ENCODE results near the gene TMEM50B. TPM values are rescaled to one million over a fixed set of nuclear protein-coding genes. Genes with fewer than 3 reads are reported as not detected.
"Not testable (repeated sequence)": the region's sequence is repeated elsewhere in the genome, so short reads cannot be mapped to it uniquely, and the experiment has no call there.

Gene TMEM50B
- polyA plus RNA-seq, 3 donors, result 49.6 to 77.0 (median 52.5) TPM

DNA sequence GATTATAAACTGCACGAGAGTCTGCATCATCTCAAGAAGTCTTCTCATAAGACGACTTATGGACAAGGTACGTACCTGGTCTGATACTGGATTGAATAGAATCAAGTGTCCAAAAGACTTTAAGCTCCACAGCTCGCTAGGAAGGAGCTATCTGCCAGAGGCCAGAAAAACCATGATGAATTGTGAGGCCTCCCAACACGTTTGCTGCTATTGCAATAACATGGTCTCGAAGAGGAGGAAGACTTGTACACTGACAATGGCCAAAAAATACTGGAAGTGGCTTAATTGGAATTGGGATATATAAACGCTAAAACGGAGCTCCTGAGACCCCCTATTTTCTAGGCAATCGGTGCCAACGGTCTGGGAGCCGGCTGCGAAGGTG lies 11.2 kb upstream of the TMEM50B start:
- no peak for DNase-seq (ENCODE audit: extremely low read depth in 1 of 11, low read depth in 9 of 11, low spot score in 4 of 11)

DNA sequence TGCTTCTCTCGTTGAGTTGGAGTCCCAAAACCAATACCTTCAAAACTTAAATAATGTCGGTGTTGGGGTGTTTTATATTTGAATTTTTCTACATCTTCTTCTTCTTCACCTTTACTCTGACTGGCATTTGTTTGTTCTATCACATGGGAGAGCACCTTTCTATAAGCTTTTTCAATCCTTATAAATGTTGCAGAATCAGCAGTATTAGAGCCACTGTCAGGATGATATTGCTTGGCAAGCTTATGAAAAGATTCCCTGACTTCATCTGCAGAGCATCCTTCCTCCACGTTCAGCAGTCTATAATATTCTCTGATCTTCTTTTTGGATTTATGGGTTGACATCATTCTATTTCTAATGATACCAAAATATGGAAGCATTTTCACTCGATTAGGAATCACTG lies 9.2 kb upstream of the TMEM50B start:
- no peak for DNase-seq (ENCODE audit: extremely low read depth in 1 of 11, low read depth in 9 of 11, low spot score in 4 of 11)

DNA sequence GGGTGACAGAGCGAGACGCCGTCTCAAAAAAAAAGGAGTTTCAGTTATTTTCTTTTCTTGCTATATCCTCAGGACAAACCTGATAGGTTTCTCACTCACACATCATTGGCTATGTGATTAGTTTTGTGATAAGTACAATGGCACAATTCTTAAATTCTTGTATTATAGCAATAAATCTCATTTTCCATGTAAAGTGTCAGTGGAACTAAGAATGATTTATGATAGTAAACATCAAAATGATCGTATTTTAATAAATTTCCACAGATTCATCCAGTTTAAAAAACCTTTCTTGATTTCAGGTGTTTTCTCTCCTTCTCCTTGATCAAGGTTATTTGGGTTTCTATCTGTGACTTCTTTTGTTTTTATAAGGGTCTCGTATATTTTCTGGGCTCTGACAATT lies 8.2 kb upstream of the TMEM50B start:
- no peak for DNase-seq (ENCODE audit: extremely low read depth in 1 of 11, low read depth in 9 of 11, low spot score in 4 of 11)

DNA sequence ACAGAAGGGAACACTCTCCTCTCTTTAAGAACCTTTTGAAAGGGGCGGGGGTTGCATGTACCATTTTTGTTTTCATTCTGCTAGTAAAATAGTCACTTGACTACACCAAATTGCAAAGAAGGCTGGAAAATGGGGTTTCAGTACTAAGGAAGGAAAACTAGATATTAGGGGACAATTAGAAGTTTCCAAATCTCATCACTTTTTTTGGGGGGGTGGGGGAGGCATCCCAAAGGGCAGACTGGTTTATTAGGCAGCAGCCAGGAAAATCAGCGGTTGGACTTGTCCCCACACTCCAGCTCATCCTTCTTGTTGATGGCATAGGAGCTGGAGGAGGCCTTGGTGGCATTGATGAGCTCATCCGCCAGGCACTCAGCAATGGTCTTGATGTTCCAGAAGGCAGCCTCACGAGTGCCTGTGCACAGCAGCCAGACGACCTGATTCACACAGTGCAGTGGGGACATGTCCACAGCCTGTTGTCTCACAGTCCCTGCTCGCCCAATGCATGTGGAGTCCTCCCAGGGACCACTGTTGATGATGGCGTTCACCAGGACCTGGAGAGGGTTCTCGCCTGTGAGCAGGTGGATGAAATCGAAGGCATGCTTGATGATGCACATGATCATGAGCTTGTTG lies 1.7 kb upstream of the TMEM50B start:
- DNase-seq (ENCODE audit: extremely low read depth in 1 of 11, low read depth in 9 of 11, low spot score in 4 of 11), result no peak

DNA sequence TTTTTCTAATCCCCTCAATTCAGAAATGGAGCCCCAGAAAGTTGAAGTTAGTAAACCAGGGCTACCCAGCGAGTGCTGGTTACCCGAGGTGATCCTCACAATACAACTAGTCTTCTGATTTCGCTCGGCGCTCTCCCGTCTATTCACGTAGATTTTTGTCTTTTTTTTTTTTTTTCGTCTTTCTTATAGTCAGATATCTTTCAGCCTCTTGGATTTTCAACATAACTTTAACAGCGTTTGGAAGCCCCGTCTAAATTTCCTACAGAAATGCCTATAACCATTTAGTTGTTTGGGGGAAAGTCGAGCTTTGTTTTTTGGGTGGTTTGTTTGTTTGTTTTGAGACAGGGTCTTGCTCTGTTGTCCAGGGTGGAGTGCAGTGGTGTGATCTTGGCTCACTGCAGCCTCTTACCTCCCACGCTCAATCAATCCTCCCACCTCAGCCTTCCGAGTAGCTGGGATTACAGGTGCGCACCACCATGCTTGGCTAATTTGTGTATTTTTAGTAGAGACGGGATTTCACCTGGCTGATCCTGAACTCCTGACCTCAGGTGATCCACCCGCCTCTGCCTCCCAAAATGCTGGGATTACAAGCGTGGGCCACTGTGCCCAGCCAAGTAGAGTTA lies 818 bp upstream of the TMEM50B start:
- no peak for DNase-seq (ENCODE audit: extremely low read depth in 1 of 11, low read depth in 9 of 11, low spot score in 4 of 11)

DNA sequence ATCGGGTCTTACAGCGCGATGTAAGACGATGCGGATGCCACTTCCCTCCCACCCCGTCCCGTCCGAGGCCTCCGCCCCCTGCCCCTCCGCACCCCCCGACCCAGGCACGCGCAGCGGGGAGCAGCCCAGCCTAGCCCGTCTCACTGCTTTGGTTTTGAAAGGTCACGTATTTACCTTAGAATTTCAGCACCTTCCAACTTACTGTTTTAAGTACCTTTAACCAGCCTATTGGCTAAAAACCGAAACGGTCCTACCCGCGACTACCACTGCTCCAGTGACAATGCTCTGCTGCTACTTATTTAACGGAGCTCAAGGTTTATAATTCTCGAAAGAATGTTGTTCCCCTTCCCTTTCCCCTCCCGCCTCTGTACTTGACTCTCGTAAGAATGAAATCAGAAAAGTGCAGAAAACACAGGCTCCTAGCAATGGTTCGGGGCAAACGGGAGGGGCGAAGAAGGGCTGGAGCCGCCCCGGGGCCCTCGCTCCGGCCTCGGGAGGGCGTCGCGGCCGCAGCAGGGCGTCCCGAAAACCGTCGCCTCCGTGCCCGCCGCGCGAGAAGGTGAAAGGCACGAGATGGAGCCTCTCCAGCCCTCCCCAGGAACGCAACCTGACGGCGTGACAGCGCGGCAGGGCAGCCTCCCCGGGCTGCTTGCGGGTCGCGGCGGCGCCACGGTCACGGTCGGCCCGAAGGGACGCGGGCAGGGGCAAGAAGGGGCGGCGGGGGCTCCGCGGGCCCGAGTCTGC lies 667 bp downstream of the TMEM50B start:
- peak in 6 of 11 donors; percentile 16 to 42 (median 24) for DNase-seq (ENCODE audit: extremely low read depth in 1 of 11, low read depth in 9 of 11, low spot score in 4 of 11)

DNA sequence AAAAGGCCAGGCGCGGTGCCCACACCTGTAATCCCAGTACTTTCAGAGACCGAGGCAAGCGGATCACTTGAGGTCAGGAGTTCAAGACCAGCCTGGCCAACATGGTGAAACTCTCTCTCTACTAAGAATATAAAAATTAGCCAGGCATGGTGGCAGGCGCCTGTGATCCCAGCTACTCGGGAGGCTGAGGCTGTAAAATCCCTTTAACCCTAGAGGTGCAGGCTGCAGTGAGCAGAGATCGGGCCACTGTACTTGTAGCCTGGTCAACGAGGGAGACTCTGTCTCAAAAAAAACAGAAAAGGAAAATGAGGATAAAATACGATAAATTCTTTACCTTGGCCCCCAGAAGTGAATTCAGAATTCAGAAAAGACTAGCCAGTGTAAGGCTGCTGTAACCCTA lies 1.6 kb downstream of the TMEM50B start:
- DNase-seq (ENCODE audit: extremely low read depth in 1 of 11, low read depth in 9 of 11, low spot score in 4 of 11), result no peak

DNA sequence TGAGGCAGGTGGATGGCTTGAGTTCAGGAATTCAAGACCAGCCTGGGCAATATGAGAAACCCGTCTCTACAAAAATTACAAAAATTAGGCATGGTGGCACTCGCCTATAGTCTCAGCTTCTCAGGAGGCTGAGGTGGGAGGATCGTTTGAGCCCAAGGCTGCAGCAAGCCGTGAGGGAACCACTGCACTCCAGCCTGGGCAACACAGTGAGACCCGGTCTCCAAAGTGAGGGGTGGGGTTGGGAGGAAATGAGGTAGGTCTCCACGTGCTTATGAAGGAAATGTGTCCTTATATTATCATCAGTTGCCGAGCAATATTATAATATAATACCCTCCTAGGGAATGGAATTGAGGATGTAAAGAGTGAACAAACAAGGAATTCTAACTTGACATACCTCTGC lies 2.7 kb downstream of the TMEM50B start:
- DNase-seq (ENCODE audit: extremely low read depth in 1 of 11, low read depth in 9 of 11, low spot score in 4 of 11), result no peak

DNA sequence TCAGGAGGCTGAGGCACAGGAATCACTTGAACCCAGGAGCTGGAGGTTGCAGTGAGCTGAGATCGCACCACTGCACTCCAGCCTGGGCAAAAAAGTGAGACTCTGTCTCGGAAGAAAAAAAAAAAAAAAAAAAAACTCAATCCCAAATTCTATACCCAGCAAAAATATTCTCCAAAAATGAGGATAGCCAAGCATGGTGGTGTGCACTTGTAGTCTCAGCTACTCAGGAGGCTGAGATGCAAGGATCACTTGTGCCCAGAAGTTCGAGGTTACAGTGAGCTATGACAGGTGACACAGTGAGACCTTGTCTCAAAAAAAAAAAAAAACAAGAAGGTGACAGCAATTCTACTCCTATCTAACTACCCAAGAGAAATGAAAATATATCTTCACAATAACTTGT lies 6.4 kb downstream of the TMEM50B start:
- no peak for DNase-seq (ENCODE audit: extremely low read depth in 1 of 11, low read depth in 9 of 11, low spot score in 4 of 11)

DNA sequence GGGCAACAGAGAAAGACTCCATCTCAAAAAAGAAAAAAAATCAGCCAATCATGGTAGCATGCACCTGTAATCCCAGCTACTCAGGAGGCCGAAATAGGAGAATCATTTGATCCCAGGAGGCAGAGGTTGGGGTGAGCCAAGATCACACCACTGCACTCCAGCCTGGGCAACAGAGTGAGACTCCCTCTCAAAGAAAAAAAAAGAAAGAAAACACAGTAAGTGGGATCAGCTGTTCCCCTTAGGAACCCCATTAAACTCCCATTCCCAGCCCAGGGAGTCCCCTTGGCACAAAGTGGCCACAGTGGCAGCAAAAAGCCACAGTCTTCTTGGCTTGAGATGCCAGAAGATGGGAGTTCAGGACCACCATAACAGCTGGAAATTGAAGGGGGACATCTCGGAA lies 9.1 kb downstream of the TMEM50B start:
- no peak for DNase-seq (ENCODE audit: extremely low read depth in 1 of 11, low read depth in 9 of 11, low spot score in 4 of 11)

DNA sequence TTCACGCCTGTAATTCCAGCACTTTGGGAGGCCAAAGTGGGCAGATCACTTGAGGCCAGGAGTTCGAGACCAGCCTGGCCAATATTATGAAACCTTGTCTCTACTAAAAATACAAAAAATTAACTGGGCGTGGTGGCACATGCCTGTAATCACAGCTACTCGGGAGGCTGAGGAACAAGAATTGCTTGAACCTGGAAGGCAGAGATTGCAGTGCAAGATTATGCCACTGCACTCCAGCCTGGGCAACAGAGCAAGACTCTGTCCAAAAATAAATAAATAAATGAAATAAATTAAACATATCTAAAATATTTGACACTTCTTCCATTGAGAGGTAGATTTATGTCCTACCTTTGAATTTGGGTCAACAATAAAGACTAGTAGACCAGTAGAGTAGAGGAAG lies 10.6 kb downstream of the TMEM50B start:
- DNase-seq (ENCODE audit: extremely low read depth in 1 of 11, low read depth in 9 of 11, low spot score in 4 of 11), result not testable (repeated sequence)

DNA sequence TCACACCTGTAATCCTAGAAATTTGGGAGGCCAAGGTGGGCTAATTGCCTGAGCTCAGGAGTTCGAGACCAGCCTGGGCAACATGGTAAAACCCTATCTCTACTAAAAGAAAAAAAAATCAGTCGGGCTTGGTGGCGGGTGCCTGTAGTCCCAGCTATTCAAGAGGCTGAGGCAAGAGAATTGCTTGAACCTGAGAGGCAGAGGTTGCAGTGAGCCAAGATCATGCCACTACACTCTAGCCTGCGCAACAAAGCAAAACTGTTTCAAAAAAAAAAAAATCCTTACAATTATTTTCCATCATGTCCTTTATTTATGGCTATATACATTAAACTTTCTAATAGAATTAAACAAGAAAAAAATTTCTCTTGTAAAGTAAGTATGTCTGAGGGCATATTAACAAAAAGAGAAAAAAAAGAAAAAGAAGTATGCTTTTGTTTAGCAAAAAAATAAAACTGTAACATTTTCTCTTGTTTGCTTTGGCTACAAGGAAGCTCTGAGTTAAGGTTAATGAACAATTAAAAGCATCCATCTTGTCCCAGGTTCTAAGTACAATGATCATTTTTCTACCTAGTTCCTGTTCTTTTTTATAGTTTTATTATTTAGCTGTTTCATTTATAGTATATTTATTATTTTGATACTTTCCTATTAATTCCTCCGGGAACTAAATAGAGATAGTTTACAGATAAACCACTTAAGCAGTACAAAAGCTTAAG lies 18.1 kb downstream of the TMEM50B start:
- DNase-seq (ENCODE audit: extremely low read depth in 1 of 11, low read depth in 9 of 11, low spot score in 4 of 11), result no peak

DNA sequence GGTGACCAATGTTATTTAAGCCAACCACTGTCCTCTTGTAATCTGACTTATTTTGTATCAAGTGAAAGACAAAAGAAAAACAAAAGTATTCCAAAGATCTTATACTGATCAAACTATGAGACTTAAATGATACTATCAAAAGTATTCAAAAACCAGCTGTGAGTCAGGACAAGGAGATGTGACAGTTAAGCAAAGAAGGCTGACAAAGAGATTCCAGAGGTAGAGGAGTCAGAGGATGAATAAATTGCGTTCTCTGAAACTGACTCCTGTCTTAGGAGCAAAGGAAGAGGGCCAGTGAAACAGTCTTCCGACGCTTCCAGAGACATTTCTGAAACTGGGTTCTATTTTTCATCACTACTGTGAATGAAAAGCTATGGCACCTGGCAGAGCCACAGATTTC lies 20.9 kb downstream of the TMEM50B start:
- DNase-seq (ENCODE audit: extremely low read depth in 1 of 11, low read depth in 9 of 11, low spot score in 4 of 11), result no peak

DNA sequence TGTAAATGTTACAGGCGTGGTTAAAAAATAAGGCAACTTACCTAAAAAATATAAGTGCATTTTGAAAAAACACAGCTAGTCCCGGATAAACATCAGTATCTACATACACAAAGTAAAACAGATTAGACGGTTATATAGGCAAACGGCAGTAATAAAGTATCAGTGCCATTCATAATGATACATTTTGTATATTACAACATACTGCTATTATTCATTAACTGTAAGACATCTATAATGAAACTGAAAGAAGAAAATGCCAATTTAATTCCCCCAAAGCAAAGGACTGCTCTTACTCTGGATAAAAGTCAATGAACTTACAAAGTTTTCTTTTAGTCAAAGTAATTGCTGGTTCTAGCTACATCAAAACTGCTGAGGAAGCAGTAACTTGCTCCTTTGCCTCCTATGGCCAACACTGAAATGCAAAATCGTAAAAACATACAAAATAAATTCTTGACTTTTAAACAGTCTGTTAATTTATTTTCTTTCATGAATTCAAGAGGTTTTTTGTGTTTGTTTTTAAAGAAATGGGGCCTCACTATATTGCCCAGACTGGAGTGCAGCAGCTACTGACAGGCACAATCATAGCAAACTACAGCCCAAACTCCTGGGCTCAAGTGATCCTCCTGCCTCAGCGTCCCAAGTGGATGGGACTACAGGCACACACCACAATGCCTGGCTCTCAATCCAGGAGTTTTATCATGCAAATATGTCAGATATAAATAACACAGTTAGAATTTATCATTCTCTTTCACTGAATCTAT lies 23.9 kb downstream of the TMEM50B start:
- no peak for DNase-seq (ENCODE audit: extremely low read depth in 1 of 11, low read depth in 9 of 11, low spot score in 4 of 11)

DNA sequence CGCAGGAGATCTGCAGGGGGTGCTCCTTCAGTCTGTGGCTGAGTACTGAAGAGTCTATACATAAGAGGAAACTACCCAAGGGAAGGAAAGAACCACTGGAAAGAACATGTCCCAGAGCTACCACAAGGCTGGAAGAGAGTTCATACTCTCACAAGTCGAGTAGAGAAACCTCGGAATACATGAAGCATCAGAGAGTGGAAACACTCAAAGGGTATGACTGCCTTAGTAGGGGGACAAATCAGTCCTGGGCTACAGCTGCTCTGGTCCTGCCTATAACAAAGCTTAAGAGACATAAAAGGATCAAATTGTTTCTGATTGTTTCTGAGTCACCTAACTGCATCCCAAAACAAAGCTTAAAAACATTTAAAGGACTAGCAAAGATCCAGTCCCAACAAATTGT lies 27.4 kb downstream of the TMEM50B start:
- DNase-seq (ENCODE audit: extremely low read depth in 1 of 11, low read depth in 9 of 11, low spot score in 4 of 11), result no peak

DNA sequence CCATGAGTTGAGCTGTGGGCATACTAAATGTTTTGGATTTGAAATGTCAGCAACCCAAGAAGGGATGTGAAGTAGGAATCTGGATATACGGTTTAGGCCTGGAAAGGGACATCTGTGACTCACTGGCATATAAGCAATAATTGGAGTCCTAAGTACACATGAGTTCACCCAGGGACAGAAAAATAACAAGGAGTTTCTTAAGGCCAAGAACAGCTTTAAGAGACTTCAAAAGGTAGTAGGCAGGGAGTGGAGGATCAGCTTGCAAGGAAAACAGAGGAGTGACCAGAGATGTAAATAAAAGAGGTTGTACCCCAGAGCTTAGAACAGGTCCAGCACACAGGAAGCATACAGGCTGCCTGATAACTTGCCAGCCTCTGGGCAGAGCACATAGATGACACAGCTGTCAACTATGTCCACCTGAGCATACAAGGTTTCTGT lies 28.1 kb downstream of the TMEM50B start:
- DNase-seq (ENCODE audit: extremely low read depth in 1 of 11, low read depth in 9 of 11, low spot score in 4 of 11), result peak in 4 of 11 donors; percentile 15 to 51 (median 32)

DNA sequence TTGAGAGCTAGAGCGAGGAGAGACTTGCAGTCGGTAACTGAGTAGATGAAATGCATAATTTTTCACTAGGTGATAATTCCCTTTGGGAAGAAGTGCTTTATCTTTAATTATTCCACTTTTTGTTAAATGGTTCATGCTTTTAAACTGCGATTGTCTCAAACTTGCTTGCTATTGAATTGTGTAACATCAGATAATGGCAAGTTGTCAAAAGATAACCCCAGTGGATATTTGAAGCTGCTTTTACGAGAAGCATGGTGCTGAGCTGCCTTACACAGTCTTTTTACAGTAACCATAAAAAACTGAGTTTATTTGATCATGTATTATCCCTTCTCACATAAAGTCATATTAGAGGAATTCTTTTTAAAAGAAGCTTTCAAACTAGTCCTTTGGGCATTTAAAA lies 30.2 kb downstream of the TMEM50B start:
- no peak for DNase-seq (ENCODE audit: extremely low read depth in 1 of 11, low read depth in 9 of 11, low spot score in 4 of 11)

DNA sequence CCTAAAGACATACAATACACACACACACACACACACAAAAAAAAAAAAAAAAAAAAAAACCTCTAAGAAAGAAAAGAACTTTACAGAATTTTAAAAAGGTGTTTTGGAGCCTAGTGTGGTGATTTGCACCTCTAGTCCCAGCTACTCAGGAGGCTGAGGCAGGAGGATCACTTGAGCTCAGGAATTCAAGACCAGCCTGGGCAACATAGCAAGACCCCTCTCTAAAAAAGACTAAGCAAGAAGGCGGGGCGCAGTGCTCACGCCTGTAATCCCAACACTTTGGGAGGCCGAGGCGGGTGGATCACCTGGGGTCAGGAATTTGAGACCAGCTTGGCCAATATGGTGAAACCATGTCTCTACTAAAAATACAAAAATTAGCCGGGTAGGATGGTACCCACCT lies 33.2 kb downstream of the TMEM50B start:
- DNase-seq (ENCODE audit: extremely low read depth in 1 of 11, low read depth in 9 of 11, low spot score in 4 of 11), result not testable (repeated sequence)

DNA sequence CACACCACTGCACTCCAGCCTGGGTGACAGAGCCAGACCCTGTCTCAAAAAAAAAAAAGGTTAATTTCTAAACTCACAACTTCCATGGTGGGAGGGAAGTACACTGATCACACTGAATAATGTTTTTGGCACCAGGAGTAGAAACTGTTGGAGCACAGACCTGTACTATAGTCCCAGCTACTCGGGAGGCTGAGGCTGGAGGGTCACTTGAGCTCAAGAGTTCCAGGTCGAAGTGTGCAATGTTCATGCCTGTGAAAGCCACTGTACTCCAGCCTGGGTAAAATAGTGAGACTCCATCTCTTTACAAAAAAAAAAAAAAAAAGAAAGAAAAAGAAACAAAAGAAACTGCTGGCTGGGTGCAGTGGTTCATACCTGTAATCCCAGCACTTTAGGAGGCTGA lies 35.3 kb downstream of the TMEM50B start:
- DNase-seq (ENCODE audit: extremely low read depth in 1 of 11, low read depth in 9 of 11, low spot score in 4 of 11), result no peak
